Uterus (tissue), 2 donors: Measurements from ENCODE around the gene KRTAP10-12.

ENCODE experiments used
- POLR2A ChIP-seq, 2 donors: fragments of 450-650 bp; IDR thresholded peaks; one replicate each; pipeline ENCODE4 v1.6.1; 2016; ENCODE audit warnings: antibody characterized with exemption in 2 of 2, mild to moderate bottlenecking in 1 of 2, moderate library complexity in 1 of 2
- TF ChIP-seq, protein P1 (sequence below), 4 experiments: fragments of 200-600 bp in 2 of 4; fragments of 450-650 bp in 2 of 4; sonication (generic) in 2 of 4; IDR thresholded peaks; one replicate each; pipeline ENCODE4 v1.5.1; 2016 to 2019; ENCODE audit warnings: antibody characterized with exemption in 4 of 4, mild to moderate bottlenecking in 2 of 4, moderate library complexity in 1 of 4

GRCh38 chr21:44706706-44707581, 10.0 kb downstream of the KRTAP10-12 start:
- TF ChIP-seq, protein P1, sequence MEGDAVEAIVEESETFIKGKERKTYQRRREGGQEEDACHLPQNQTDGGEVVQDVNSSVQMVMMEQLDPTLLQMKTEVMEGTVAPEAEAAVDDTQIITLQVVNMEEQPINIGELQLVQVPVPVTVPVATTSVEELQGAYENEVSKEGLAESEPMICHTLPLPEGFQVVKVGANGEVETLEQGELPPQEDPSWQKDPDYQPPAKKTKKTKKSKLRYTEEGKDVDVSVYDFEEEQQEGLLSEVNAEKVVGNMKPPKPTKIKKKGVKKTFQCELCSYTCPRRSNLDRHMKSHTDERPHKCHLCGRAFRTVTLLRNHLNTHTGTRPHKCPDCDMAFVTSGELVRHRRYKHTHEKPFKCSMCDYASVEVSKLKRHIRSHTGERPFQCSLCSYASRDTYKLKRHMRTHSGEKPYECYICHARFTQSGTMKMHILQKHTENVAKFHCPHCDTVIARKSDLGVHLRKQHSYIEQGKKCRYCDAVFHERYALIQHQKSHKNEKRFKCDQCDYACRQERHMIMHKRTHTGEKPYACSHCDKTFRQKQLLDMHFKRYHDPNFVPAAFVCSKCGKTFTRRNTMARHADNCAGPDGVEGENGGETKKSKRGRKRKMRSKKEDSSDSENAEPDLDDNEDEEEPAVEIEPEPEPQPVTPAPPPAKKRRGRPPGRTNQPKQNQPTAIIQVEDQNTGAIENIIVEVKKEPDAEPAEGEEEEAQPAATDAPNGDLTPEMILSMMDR (IDR thresholded peaks at IDR 0.05): no peak
- no peak for TF ChIP-seq POLR2A (IDR thresholded peaks at IDR 0.05)
